Neural progenitor cell (in vitro differentiated cells): ENCODE data around the gene TRAPPC12.

Experiments
- CTCF ChIP-seq: fragments of 200-600 bp; sonication (generic); IDR thresholded peaks from 2 replicates; pipeline ENCODE4 v1.5.1; 2017; ENCODE audit warnings: antibody characterized with exemption, mild to moderate bottlenecking
- EZH2 ChIP-seq: fragments of 200-600 bp; sonication (generic); IDR thresholded peaks from 2 replicates; pipeline ENCODE4 v1.6.1; 2017; ENCODE audit warnings: antibody characterized with exemption, mild to moderate bottlenecking, moderate library complexity

DNA sequence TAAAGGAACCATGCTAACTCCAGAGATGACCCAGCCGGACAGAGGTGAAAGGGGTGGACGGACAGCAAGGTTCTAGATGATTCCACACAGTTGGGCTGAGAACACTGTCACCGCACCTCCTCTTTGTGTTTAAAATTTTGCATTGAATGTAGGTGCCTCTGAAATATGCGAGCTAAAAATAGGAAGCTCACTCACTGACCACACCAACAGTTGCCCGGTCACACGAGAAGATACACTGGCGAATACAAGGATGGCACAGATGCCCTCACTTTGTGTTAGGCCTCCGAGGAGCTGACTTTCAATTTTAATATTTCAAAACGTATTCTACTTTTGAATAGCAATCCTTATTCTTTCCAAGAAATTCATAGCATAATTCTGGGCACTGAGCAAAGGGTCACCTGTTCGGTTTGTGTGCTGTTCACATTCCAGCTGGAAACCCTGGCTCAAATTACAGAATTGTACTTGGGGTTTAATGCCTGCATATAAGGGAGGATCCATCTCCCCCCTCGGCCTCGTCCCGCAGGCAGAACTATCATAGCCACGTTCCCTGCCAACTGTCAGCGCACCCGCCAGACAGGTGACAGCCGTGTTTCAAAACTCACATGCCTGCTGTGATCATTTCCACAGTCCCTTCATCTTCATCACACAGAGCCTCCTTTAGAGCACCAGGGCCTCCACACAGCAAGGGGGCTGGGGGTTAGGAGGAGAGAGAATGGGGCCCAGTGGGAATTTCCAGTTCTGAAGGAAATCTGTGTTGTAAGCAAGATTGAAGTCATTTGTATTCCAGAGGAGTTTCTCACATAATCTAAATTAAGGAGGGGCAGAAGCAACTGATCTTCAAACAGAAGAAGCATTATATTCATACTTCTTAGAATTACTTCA, 91.6 kb downstream of the TRAPPC12 start:
- no peak for TF ChIP-seq CTCF
- TF ChIP-seq EZH2, result no peak
